Loucy (cell line): Measurements from ENCODE around the gene RUFY3.

ENCODE experiments used
- CTCF ChIP-seq: fragments of 200-600 bp; sonication (generic); conservative IDR thresholded peaks from 2 replicates; pipeline ENCODE4 v1.5.1; 2014; ENCODE audit warnings: mild to moderate bottlenecking, antibody characterized with exemption, low read length
- EZH2phosphoT487 ChIP-seq: fragments of 200-600 bp; IDR thresholded peaks from 2 replicates; pipeline ENCODE4 v1.6.1; 2018; ENCODE audit warnings: antibody characterized with exemption, mild to moderate bottlenecking, moderate library complexity, borderline replicate concordance

DNA sequence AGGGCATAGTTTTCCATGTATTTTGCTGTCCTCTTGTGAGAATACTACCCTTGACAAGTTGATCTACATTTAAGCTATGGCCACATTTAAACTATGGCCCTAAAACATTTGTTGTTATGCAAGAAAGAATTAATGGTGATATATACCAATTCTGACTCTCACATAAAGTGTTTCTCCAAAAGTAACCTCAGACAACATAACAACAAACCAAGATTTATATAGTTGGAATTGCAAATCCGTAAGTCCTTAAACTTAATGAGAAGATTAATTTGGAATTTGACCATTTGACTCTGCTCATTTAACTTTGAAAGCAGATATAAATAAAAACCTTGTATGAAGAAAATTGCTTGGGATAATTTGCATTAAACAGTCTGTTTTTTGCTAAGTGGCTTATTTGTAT is 38.9 kb downstream of the RUFY3 start:
- TF ChIP-seq CTCF (no peak), EZH2phosphoT487 (no peak)
